Ishikawa (cell line): ENCODE data around the gene SEMA4C.

Source experiments
- CEBPB ChIP-seq: IDR thresholded peaks from 2 replicates; pipeline ENCODE4 v1.6.1; 2012
- CREB1 ChIP-seq: IDR thresholded peaks from 2 replicates; pipeline ENCODE4 v1.6.1; 2012; ENCODE audit warnings: low read depth
- EGR1 ChIP-seq: IDR thresholded peaks from 2 replicates; pipeline ENCODE4 v1.6.1; 2012
- EP300 ChIP-seq: IDR thresholded peaks from 2 replicates; pipeline ENCODE4 v1.6.1; 2012; ENCODE audit warnings: borderline replicate concordance
- FOXM1 ChIP-seq: IDR thresholded peaks from 2 replicates; pipeline ENCODE4 v1.6.1; 2012; ENCODE audit warnings: low read depth, borderline replicate concordance
- NFIC ChIP-seq: IDR thresholded peaks from 2 replicates; pipeline ENCODE4 v1.6.1; 2012
- RAD21 ChIP-seq: IDR thresholded peaks from 2 replicates; pipeline ENCODE4 v1.6.1; 2012; ENCODE audit warnings: low read depth
- TAF1 ChIP-seq: IDR thresholded peaks from 2 replicates; pipeline ENCODE4 v1.6.1; 2012; ENCODE audit warnings: low read depth, mild to moderate bottlenecking
- TCF12 ChIP-seq: IDR thresholded peaks from 2 replicates; pipeline ENCODE4 v1.6.1; 2012; ENCODE audit warnings: low read depth
- TEAD4 ChIP-seq: IDR thresholded peaks from 2 replicates; pipeline ENCODE4 v1.6.1; 2012
- YY1 ChIP-seq: IDR thresholded peaks from 2 replicates; pipeline ENCODE4 v1.6.1; 2012; ENCODE audit warnings: low read depth
- ZBTB7A ChIP-seq: IDR thresholded peaks from 2 replicates; pipeline ENCODE4 v1.6.1; 2012; ENCODE audit warnings: low read depth
- TF ChIP-seq, protein P1 (sequence below): IDR thresholded peaks from 2 replicates; pipeline ENCODE4 v1.6.1; 2012; ENCODE audit warnings: low read depth, mild to moderate bottlenecking
- TF ChIP-seq, protein P2 (sequence below): IDR thresholded peaks from 2 replicates; pipeline ENCODE4 v1.6.1; 2012
- TF ChIP-seq, protein P3 (sequence below): IDR thresholded peaks from 2 replicates; pipeline ENCODE4 v1.6.1; 2012

The SEMA4C gene

DNA sequence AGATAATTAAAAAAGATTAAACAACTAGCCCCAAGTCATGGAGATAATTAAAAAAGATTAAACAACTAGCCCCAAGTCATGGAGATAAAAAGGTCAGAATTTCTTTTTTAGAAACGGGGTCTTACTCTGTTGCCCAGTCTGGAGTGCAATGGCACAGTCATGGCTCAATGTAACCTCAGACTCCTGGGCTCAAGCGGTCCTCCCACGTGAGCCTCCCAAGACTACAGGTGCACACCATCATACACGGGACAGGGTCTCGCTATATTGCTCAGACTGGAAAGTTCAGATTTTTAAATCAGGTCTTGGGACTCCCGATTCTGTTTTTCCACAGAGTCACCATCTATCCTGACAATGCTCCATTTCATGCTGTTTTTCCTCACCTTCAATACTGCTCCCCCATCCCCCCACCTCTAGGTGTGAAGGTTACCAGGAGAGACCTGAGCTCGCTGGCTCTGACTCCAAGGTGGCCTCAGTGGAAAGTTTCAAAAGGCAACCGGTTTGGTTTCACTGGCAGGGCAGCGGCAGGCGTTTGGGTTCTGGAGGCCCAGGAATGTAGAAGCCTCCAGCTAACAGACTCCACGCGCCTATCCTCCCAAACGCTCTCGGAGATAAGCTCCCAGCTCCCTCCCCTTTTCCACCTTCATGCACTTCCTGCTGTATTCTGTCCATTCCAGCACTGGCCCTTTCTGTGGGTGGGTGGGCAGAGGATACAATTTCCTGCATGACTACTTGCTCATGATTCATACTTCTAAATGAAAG lies 2.9 kb upstream of the SEMA4C start:
- TF ChIP-seq EGR1 = no peak
- no peak for TF ChIP-seq NFIC
- TF ChIP-seq ZBTB7A = no peak
- no peak for TF ChIP-seq TAF1
- no peak for TF ChIP-seq FOXM1
- TF ChIP-seq, protein P1, sequence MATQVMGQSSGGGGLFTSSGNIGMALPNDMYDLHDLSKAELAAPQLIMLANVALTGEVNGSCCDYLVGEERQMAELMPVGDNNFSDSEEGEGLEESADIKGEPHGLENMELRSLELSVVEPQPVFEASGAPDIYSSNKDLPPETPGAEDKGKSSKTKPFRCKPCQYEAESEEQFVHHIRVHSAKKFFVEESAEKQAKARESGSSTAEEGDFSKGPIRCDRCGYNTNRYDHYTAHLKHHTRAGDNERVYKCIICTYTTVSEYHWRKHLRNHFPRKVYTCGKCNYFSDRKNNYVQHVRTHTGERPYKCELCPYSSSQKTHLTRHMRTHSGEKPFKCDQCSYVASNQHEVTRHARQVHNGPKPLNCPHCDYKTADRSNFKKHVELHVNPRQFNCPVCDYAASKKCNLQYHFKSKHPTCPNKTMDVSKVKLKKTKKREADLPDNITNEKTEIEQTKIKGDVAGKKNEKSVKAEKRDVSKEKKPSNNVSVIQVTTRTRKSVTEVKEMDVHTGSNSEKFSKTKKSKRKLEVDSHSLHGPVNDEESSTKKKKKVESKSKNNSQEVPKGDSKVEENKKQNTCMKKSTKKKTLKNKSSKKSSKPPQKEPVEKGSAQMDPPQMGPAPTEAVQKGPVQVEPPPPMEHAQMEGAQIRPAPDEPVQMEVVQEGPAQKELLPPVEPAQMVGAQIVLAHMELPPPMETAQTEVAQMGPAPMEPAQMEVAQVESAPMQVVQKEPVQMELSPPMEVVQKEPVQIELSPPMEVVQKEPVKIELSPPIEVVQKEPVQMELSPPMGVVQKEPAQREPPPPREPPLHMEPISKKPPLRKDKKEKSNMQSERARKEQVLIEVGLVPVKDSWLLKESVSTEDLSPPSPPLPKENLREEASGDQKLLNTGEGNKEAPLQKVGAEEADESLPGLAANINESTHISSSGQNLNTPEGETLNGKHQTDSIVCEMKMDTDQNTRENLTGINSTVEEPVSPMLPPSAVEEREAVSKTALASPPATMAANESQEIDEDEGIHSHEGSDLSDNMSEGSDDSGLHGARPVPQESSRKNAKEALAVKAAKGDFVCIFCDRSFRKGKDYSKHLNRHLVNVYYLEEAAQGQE = no peak
- TF ChIP-seq RAD21 = no peak
- TF ChIP-seq, protein P2, sequence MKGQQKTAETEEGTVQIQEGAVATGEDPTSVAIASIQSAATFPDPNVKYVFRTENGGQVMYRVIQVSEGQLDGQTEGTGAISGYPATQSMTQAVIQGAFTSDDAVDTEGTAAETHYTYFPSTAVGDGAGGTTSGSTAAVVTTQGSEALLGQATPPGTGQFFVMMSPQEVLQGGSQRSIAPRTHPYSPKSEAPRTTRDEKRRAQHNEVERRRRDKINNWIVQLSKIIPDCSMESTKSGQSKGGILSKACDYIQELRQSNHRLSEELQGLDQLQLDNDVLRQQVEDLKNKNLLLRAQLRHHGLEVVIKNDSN = no peak
- TF ChIP-seq CEBPB = no peak
- TF ChIP-seq, protein P3, sequence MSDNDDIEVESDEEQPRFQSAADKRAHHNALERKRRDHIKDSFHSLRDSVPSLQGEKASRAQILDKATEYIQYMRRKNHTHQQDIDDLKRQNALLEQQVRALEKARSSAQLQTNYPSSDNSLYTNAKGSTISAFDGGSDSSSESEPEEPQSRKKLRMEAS = no peak
- TF ChIP-seq EP300 = no peak
- TF ChIP-seq TEAD4 = no peak
- TF ChIP-seq TCF12 = no peak
- no peak for TF ChIP-seq YY1
- no peak for TF ChIP-seq CREB1

DNA sequence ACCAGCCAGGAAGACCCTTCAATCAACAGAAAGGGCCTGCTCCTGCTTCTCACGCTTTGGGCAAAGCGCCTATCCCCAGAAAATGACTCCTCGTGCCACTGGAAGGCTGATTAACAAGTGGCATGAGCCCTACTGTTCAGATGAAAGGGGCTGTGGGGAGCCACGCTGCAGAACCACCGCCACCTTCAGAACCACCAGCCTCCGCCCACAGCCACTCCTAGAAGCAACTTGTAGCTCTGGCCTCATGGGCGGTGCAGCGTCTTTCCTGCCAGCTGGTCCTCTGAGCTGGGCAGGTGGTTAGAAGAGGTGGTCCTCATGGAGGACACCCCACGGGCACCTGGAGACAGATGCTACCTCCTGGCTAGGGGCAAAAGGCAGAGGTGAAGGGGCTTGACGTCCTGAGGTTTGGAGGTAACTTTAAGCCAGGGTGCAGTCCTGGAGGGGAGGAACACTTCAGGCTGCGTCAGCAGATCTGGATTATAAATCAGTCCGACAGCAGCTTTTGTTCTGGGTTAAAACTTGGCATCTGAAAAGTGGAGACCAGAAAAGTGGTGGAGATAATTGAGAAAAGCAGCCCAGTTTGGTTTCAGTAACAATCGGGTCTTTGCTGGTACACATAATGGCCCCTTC lies 861 bp upstream of the SEMA4C start:
- TF ChIP-seq, protein P3 = peak; percentile 67
- TF ChIP-seq YY1 = no peak
- TF ChIP-seq EGR1 = 0 out of 2 replicates have a peak, but pooled peaks have one; percentile 9

DNA sequence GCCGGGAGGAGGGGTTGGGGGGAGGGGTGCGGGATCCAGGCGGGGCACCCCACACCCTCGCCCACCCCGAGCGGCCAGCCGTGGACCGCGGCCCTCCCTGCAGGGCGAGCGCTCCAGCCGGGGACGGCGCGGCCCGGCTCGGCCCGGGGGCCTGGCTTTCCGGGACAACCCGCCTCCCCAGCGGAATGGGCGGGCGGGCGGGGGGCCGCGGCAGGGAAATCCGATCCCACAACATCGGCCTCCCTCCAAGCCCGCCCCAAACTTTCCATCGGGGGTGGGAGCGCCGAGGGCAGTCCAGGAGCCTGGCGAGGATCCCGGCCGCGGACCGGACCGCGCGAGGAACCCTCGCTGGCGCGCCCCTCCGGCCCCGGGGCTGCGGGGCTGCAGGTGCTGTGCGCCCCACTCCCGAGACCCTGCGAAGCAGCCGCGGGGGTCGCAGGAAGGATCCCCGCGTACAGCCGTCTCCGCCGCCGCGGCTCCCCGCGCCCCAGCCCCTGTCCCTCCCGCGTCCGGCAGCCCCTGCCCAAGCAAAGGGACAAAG lies 529 bp downstream of the SEMA4C start:
- TF ChIP-seq NFIC (no peak), TAF1 (peak; percentile 52; the same call in 1 of the 2 replicates)

DNA sequence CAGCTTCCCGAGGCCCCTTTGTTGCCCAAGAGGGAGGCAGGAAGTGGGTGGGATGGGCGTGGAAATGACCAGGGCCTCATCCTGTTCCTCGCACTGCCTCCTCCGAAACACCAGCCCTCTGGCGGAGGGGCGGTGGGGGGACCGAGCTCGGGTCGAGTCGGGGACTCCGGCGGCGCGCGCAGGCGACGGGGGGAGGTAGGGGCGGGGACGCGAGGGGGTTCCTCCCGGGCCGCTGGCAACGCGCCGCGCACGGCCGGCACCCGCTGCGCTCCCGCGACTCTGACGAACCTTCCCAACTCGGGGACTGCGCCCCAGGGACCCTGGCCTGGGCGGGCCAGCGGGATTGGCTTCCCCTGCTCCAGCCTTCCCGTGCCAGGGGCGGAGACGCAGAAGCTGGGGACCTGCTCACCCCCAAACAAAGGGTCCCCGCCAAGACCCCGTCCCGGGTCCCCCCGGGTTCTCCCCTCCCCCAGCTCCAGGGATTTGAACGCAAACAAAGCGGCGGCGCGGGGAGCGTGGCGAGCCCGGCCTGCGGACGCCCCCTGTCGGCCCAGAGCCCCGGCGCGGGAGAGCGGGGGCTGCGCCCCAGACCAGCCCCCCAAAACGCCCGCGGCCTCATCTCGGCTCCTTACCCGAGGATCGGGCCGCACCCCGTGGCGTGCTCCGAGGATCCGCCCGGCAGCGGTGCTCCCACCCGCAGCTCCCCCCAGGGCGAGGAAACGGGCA lies 1.2 kb downstream of the SEMA4C start:
- TF ChIP-seq TEAD4 (no peak), CEBPB (peak; percentile 71), YY1 (0 out of 2 replicates have a peak, but pooled peaks have one; percentile 26), FOXM1 (peak; percentile 67; the same call in 1 of the 2 replicates), TAF1 (0 out of 2 replicates have a peak, but pooled peaks have one; percentile 17), ZBTB7A (peak; percentile 51; the same call in 1 of the 2 replicates), EP300 (no peak), NFIC (peak; percentile 54; the same call in 1 of the 2 replicates), RAD21 (no peak), CREB1 (no peak), TCF12 (peak; percentile 65; the same call in 1 of the 2 replicates)
- TF ChIP-seq, protein P1 = no peak
- TF ChIP-seq, protein P2 = no peak
- TF ChIP-seq, protein P3 = 0 out of 2 replicates have a peak, but pooled peaks have one; percentile 19

DNA sequence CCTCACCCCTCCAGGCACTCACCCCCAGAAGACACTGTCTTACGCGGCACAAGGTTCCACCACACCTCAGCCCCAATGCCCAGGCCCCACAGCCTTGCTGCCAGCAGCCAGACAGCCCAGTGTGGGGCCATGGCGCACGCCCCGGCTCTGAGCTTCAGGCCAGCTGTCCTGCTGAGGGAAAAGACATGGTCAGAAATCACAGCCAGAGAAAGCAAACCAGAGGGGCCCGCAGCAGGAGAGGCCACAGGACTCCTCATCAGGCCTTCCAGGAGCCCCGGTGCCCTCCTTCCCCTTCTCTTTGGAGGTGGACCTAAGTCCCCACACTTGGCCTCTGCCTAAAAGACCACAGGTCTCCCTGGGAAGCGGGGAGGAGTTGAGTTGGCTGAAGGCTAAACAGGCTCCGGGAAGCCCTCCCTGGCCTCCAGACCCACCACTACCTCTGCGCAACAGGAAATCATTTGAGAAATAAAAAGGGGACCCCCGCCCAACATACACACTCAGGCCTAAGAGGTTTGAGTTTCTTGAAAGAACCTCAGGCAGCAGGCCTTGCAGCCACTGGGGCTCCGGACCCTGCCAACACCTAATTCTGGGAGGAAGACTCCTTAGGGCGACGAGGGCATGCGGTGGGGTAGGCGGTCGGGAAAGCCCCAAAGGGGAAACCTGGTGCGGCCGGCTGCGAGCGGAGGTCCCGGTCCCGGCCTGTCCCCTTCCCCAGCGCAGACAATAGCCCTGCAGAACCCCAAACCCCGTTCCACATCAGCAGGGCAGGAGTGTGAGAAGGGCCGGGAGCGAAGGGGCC lies 1.9 kb downstream of the SEMA4C start:
- TF ChIP-seq NFIC (no peak), TEAD4 (no peak), TAF1 (no peak)
- TF ChIP-seq, protein P3 = peak; percentile 11; the same call in 1 of the 2 replicates
